CD14-positive monocyte (primary cell): ENCODE data around the gene HPS3. TPM values are rescaled to one million over a fixed set of nuclear protein-coding genes. Genes with fewer than 3 reads are reported as not detected.

ENCODE experiments used
- DNase-seq, 3 donors: peaks; one replicate each; pipeline ENCODE4 v3.0.0-alpha.2; 2011 to 2022
- H2AFZ ChIP-seq: 2 replicates; pipeline ENCODE4 v1.6.0; 2012; ENCODE audit warnings: mild to moderate bottlenecking, low read depth, low read length, inconsistent platforms; ENCODE audit not compliant: insufficient read depth, poor library complexity, severe bottlenecking
- H3K27ac ChIP-seq, 2 donors: 1 replicate in 1 of 2; 2 replicates in 1 of 2; pipeline ENCODE4 v1.5.1; 2012 to 2013; ENCODE audit warnings: low read length in 2 of 2, control low read depth in 1 of 2, inconsistent platforms in 1 of 2, low read depth in 1 of 2, mild to moderate bottlenecking in 1 of 2
- H3K27me3 ChIP-seq, 2 donors: one replicate each; pipeline versions ENCODE4 v1.6.0 to v1.6.1; 2011 to 2013; ENCODE audit warnings: low read length in 2 of 2; ENCODE audit not compliant: control insufficient read depth in 2 of 2, insufficient read depth in 2 of 2
- H3K36me3 ChIP-seq, 2 donors: replicated peaks in 1 of 2; 1 replicate in 1 of 2; 2 replicates in 1 of 2; pipeline versions ENCODE4 v1.5.1 to v1.6.1; 2012 to 2013; ENCODE audit warnings: low read length in 2 of 2, control low read depth in 1 of 2, inconsistent platforms in 1 of 2, mild to moderate bottlenecking in 1 of 2; ENCODE audit not compliant: insufficient read depth in 2 of 2, control insufficient read depth in 1 of 2
- H3K4me1 ChIP-seq, 2 donors: 1 replicate in 1 of 2; 2 replicates in 1 of 2; pipeline versions ENCODE4 v1.5.1 to v1.6.1; 2012 to 2013; ENCODE audit warnings: low read length in 2 of 2, control low read depth in 1 of 2, inconsistent platforms in 1 of 2, mild to moderate bottlenecking in 1 of 2, moderate library complexity in 1 of 2; ENCODE audit not compliant: insufficient read depth in 2 of 2, control insufficient read depth in 1 of 2
- H3K4me2 ChIP-seq: replicated peaks from 2 replicates; pipeline ENCODE3; 2012; ENCODE audit warnings: low read length, moderate library complexity, mild to moderate bottlenecking; ENCODE audit not compliant: poor library complexity, severe bottlenecking; ENCODE audit errors: extremely low read depth
- H3K4me3 ChIP-seq, 3 experiments: fragments of 200-600 bp in 1 of 3; sonication (generic) in 1 of 3; replicated peaks in 1 of 3; 1 replicate in 2 of 3; 2 replicates in 1 of 3; pipeline ENCODE4 v1.5.1; 2011 to 2013; ENCODE audit warnings: low read length in 3 of 3, mild to moderate bottlenecking in 3 of 3, control low read depth in 2 of 3, low read depth in 2 of 3, inconsistent platforms in 1 of 3, moderate library complexity in 1 of 3
- H3K79me2 ChIP-seq: 2 replicates; pipeline ENCODE4 v1.6.0; 2012; ENCODE audit warnings: mild to moderate bottlenecking, control low read depth, inconsistent platforms, low read length, moderate library complexity; ENCODE audit not compliant: insufficient read depth
- H3K9ac ChIP-seq: 2 replicates; pipeline ENCODE4 v1.6.0; 2017; ENCODE audit warnings: low read length, mild to moderate bottlenecking; ENCODE audit not compliant: insufficient read depth, poor library complexity, severe bottlenecking
- H3K9me3 ChIP-seq, 2 donors: replicated peaks in 1 of 2; 1 replicate in 1 of 2; 2 replicates in 1 of 2; pipeline versions ENCODE4 v1.5.1 to v1.6.1; 2012 to 2013; ENCODE audit warnings: low read length in 2 of 2, control low read depth in 1 of 2; ENCODE audit not compliant: control insufficient read depth in 1 of 2, insufficient read depth in 1 of 2
- H4K20me1 ChIP-seq: 2 replicates; pipeline ENCODE4 v1.6.0; 2012; ENCODE audit warnings: mild to moderate bottlenecking, low read length, control low read depth, moderate library complexity; ENCODE audit not compliant: insufficient read depth
- H3K27ac Mint-ChIP-seq, 7 donors: one replicate each; pipeline ENCODE4 v1.8.0; 2020; ENCODE audit warnings: mild to moderate bottlenecking in 7 of 7, mixed read lengths in 7 of 7, moderate library complexity in 6 of 7, inconsistent platforms in 2 of 7
- H3K27me3 Mint-ChIP-seq, 3 donors: one replicate each; pipeline ENCODE4 v1.8.0; 2021 to 2022; ENCODE audit warnings: low read depth in 3 of 3, mild to moderate bottlenecking in 3 of 3, mixed read lengths in 3 of 3, moderate library complexity in 3 of 3, inconsistent platforms in 1 of 3
- H3K36me3 Mint-ChIP-seq, 2 donors: one replicate each; pipeline ENCODE4 v1.8.0; 2020; ENCODE audit warnings: mixed read lengths in 2 of 2, inconsistent platforms in 1 of 2, mild to moderate bottlenecking in 1 of 2
- H3K4me1 Mint-ChIP-seq: one replicate; pipeline ENCODE4 v1.8.0; 2020; ENCODE audit warnings: mild to moderate bottlenecking, mixed read lengths
- H3K4me3 Mint-ChIP-seq, 2 donors: one replicate each; pipeline ENCODE4 v1.8.0; 2020; ENCODE audit warnings: mild to moderate bottlenecking in 2 of 2, mixed read lengths in 2 of 2, moderate library complexity in 1 of 2
- H3K9me3 Mint-ChIP-seq, 7 donors: one replicate each; pipeline ENCODE4 v1.8.0; 2020 to 2022; ENCODE audit warnings: mixed read lengths in 7 of 7, mild to moderate bottlenecking in 6 of 7, moderate library complexity in 6 of 7, inconsistent platforms in 2 of 7
- CTCF ChIP-seq: fragments of 200-600 bp; IDR thresholded peaks from one replicate; pipeline ENCODE4 v1.8.0; 2022; ENCODE audit warnings: antibody characterized with exemption, mild to moderate bottlenecking
- WGBS: methylation state at CpG from one replicate; pipeline ENCODE4 v1.1.5; 2013; ENCODE audit warnings: missing lambda C conversion rate; ENCODE audit not compliant: insufficient coverage; 5-methylcytosine and 5-hydroxymethylcytosine counted together
- intact Hi-C, 2 donors: fragments of 100-400 bp; cut with micrococcal nuclease; formaldehyde crosslinking; loops; one replicate each; pipeline versions ENCODE4 v1.15.0 to v1.15.1; 2023
- polyA plus RNA-seq, 3 donors: library from polyadenylated mRNA; depleted of rRNA in 1 of 3; unstranded in 2 of 3; stranded (reverse) in 1 of 3; fragments of 300-500 nt in 2 of 3; fragments of >200 nt in 1 of 3; fragmentation: Illumina TruSeq in 2 of 3; gene quantifications; 1 replicate in 2 of 3; 2 replicates in 1 of 3; pipeline ENCODE4 v1.2.3, GENCODE V29; 2012 to 2021

Gene HPS3
- polyA plus RNA-seq, 3 donors: 20.8 to 35.8 (median 34.8) TPM

GRCh38 chr3:149204390-149204991 is 75.1 kb downstream of the HPS3 start:
- Histone ChIP-seq H2AFZ (no peak overlapping the region), H4K20me1 (no peaks in the 10 kb centered on the region), H3K4me3 (no peak overlapping the region), H3K9me3 (no peaks in the 10 kb centered on the region), H3K27me3 (no peaks in the 10 kb centered on the region), H3K4me2 (no peak overlapping the region), H3K79me2 (no peaks in the 10 kb centered on the region), H3K27ac (no peak overlapping the region), H3K9ac (no peak overlapping the region), H3K4me1 (peaks cover 10 to 11% of the 10 kb centered on the region in 2 donors), H3K36me3 (no peaks in the 10 kb centered on the region)
- no peaks in the 10 kb centered on the region for H3K9me3 Mint-ChIP-seq
- H3K27ac Mint-ChIP-seq: no peak overlapping the region
- TF ChIP-seq CTCF: no peak
- no peak for DNase-seq
- intact Hi-C loops: no loop called here
- H3K4me3 Mint-ChIP-seq: no peak overlapping the region
- 92% methylated on average over 2 of the region's 3 CpGs for WGBS
- peaks cover 0 to 2% (median 1%) of the 10 kb centered on the region in 3 donors for H3K27me3 Mint-ChIP-seq
- H3K4me1 Mint-ChIP-seq: peaks cover 8% of the 10 kb centered on the region
- no peaks in the 10 kb centered on the region for H3K36me3 Mint-ChIP-seq

GRCh38 chr3:149207475-149207874 is 78.0 kb downstream of the HPS3 start:
- Histone ChIP-seq H3K4me2 (no peak overlapping the region), H3K27me3 (no peaks in the 10 kb centered on the region), H3K9ac (no peak overlapping the region), H3K4me1 (peaks cover 10 to 11% of the 10 kb centered on the region in 2 donors), H3K36me3 (no peaks in the 10 kb centered on the region), H3K27ac (no peak overlapping the region), H4K20me1 (no peaks in the 10 kb centered on the region), H2AFZ (no peak overlapping the region), H3K4me3 (no peak overlapping the region), H3K9me3 (no peaks in the 10 kb centered on the region), H3K79me2 (no peaks in the 10 kb centered on the region)
- no peaks in the 10 kb centered on the region for H3K9me3 Mint-ChIP-seq
- H3K4me3 Mint-ChIP-seq: no peak overlapping the region
- H3K27ac Mint-ChIP-seq: no peak overlapping the region
- no CpG with 5 or more reads among the region's 2 CpGs for WGBS
- peaks cover 8% of the 10 kb centered on the region for H3K4me1 Mint-ChIP-seq
- DNase-seq: no peak
- peaks cover 0 to 2% (median 1%) of the 10 kb centered on the region in 3 donors for H3K27me3 Mint-ChIP-seq
- H3K36me3 Mint-ChIP-seq: no peaks in the 10 kb centered on the region
- no peak for TF ChIP-seq CTCF
- intact Hi-C loops: no loop called here
